Spleen (tissue), 7 donors: ENCODE measurements around the gene YWHAG.

Source experiments
- CTCF ChIP-seq, 11 experiments: fragments of 200-600 bp in 7 of 11; fragments of 450-650 bp in 4 of 11; sonication (generic) in 4 of 11; IDR thresholded peaks in 8 of 11; conservative IDR thresholded peaks in 3 of 11; 1 replicate in 7 of 11; 2 replicates in 4 of 11; pipeline versions ENCODE4 v1.4.0 to v1.8.0; 2016 to 2021; ENCODE audit warnings: antibody characterized with exemption in 11 of 11, inconsistent platforms in 4 of 11, mild to moderate bottlenecking in 1 of 11
- POLR2AphosphoS5 ChIP-seq, 3 donors: sonication (generic); formaldehyde crosslinking; IDR thresholded peaks; one replicate each; pipeline ENCODE4 v1.5.1; 2017; ENCODE audit warnings: antibody characterized with exemption in 3 of 3
- donor health status: DM: no; HTN: no; CAD: no; lungs with moderate emphysema.
- donor health status: DM: no; HTN: no; CAD: no.
- donor health status: DM: no; HTN: no; CAD: no.

GRCh38 chr7:76293407-76293901 lies 65.3 kb downstream of the YWHAG start:
- TF ChIP-seq CTCF (IDR thresholded peaks at IDR 0.05 in 8 of 11, conservative IDR thresholded peaks at IDR 0.05 in 3 of 11) (no peak), POLR2AphosphoS5 (IDR thresholded peaks at IDR 0.05) (no peak)
